Mesodermal cell (in vitro differentiated cells): ENCODE results near the gene JAK1.
"Not testable (repeated sequence)": the region's sequence is repeated elsewhere in the genome, so short reads cannot be mapped to it uniquely, and the experiment has no call there.

ENCODE experiments used
- H3K27ac ChIP-seq: 2 replicates; pipeline ENCODE4 v1.7.0; 2013; ENCODE audit warnings: mild to moderate bottlenecking, low read depth, low read length, moderate library complexity; ENCODE audit not compliant: severe bottlenecking
- H3K36me3 ChIP-seq: 2 replicates; pipeline ENCODE4 v1.7.1; 2013; ENCODE audit warnings: mild to moderate bottlenecking, low read length, moderate library complexity; ENCODE audit not compliant: control insufficient read depth, insufficient read depth
- H3K4me1 ChIP-seq: one replicate; pipeline ENCODE4 v1.7.1; 2013; ENCODE audit warnings: mild to moderate bottlenecking, low read length; ENCODE audit not compliant: insufficient read depth, control insufficient read depth, poor library complexity, severe bottlenecking
- H3K4me3 ChIP-seq: 2 replicates; pipeline ENCODE4 v1.7.0; 2013; ENCODE audit warnings: low read length, control low read depth, mild to moderate bottlenecking; ENCODE audit not compliant: insufficient read depth, poor library complexity, severe bottlenecking; ENCODE audit errors: extremely low read depth
- H3K9me3 ChIP-seq: 2 replicates; pipeline ENCODE4 v1.7.1; 2013; ENCODE audit warnings: mild to moderate bottlenecking, low read length, moderate library complexity; ENCODE audit not compliant: control insufficient read depth
- WGBS, 2 experiments: methylation state at CpG; one replicate each; pipeline ENCODE4 v1.1.5; 2013; ENCODE audit warnings: missing lambda C conversion rate in 2 of 2; ENCODE audit not compliant: insufficient coverage in 2 of 2; 5-methylcytosine and 5-hydroxymethylcytosine counted together

Gene JAK1

GRCh38 chr1:64919120-64919519, 47.2 kb downstream of the JAK1 start:
- not testable (repeated sequence) for H3K27ac ChIP-seq, H3K9me3 ChIP-seq, H3K4me3 ChIP-seq, H3K36me3 ChIP-seq
- WGBS, 2 experiments, result 96% methylated on average over 3 of the region's 7 CpGs; no CpG with 5 or more reads in 1 of the 2 experiments
- peaks cover 32% of the 10 kb centered on the region for H3K4me1 ChIP-seq

GRCh38 chr1:64917907-64918306, 48.4 kb downstream of the JAK1 start:
- no peaks in the 10 kb centered on the region for H3K36me3 ChIP-seq
- no peak overlapping the region for H3K4me3 ChIP-seq
- peak overlapping the region; percentile 65 for H3K27ac ChIP-seq
- H3K9me3 ChIP-seq, result no peaks in the 10 kb centered on the region
- H3K4me1 ChIP-seq, result peaks cover 34% of the 10 kb centered on the region

- H3K4me1 ChIP-seq, result peaks cover 34% of the 10 kb centered on the region
- no peak overlapping the region for H3K4me3 ChIP-seq
- H3K9me3 ChIP-seq, result no peaks in the 10 kb centered on the region
- peak overlapping the region; percentile 65 for H3K27ac ChIP-seq
- H3K36me3 ChIP-seq, result no peaks in the 10 kb centered on the region
- WGBS, 2 experiments, result 69 to 71% methylated on average over 2 to 3 of the region's 3 CpGs
These were observed 49.0 kb downstream of the JAK1 start for GRCh38 chr1:64917328-64917861.

- Histone ChIP-seq H3K4me3 (no peak overlapping the region), H3K36me3 (no peaks in the 10 kb centered on the region), H3K27ac (no peak overlapping the region), H3K4me1 (peaks cover 34% of the 10 kb centered on the region), H3K9me3 (no peaks in the 10 kb centered on the region)
- WGBS, 2 experiments, result 66 to 87% methylated on average over 5 to 6 of the region's 9 CpGs
These were observed 50.7 kb downstream of the JAK1 start for GRCh38 chr1:64915381-64916274.

GRCh38 chr1:64913361-64914015, 52.9 kb downstream of the JAK1 start:
- 80 to 91% methylated on average over 1 of the region's 3 CpGs for WGBS, 2 experiments
- peaks cover 34% of the 10 kb centered on the region for H3K4me1 ChIP-seq

GRCh38 chr1:64912191-64912590, 54.2 kb downstream of the JAK1 start:
- H3K9me3 ChIP-seq, result no peaks in the 10 kb centered on the region
- WGBS, 2 experiments, result 90 to 91% methylated on average over 2 of the region's 2 CpGs
- H3K4me1 ChIP-seq, result peaks cover 21% of the 10 kb centered on the region
- H3K27ac ChIP-seq, result no peak overlapping the region
- H3K4me3 ChIP-seq, result no peak overlapping the region
- no peaks in the 10 kb centered on the region for H3K36me3 ChIP-seq

More at GRCh38 chr1:64913361-64914015, 52.9 kb downstream of the JAK1 start:
- H3K4me3 ChIP-seq, result no peak overlapping the region
- no peaks in the 10 kb centered on the region for H3K36me3 ChIP-seq
- no peak overlapping the region for H3K27ac ChIP-seq
- H3K9me3 ChIP-seq, result no peaks in the 10 kb centered on the region

- Histone ChIP-seq H3K27ac (no peak overlapping the region), H3K9me3 (no peaks in the 10 kb centered on the region), H3K4me1 (peaks cover 14% of the 10 kb centered on the region), H3K4me3 (no peak overlapping the region), H3K36me3 (no peaks in the 10 kb centered on the region)
- 67 to 80% methylated on average over 1 of the region's 3 CpGs for WGBS, 2 experiments
These were observed 55.0 kb downstream of the JAK1 start for GRCh38 chr1:64911326-64911725.

- Histone ChIP-seq H3K36me3 (no peaks in the 10 kb centered on the region), H3K27ac (no peak overlapping the region), H3K4me3 (no peak overlapping the region), H3K9me3 (no peaks in the 10 kb centered on the region), H3K4me1 (peaks cover 2% of the 10 kb centered on the region)
- 90 to 94% methylated on average over 5 to 6 of the region's 7 CpGs for WGBS, 2 experiments
These were observed 57.3 kb downstream of the JAK1 start for GRCh38 chr1:64909031-64909430.

GRCh38 chr1:64908575-64908974, 57.8 kb downstream of the JAK1 start:
- no CpG with 5 or more reads among the region's 1 CpG for WGBS, 2 experiments
- Histone ChIP-seq H3K4me3 (no peak overlapping the region), H3K9me3 (no peaks in the 10 kb centered on the region), H3K4me1 (no peaks in the 10 kb centered on the region), H3K27ac (no peak overlapping the region), H3K36me3 (no peaks in the 10 kb centered on the region)

GRCh38 chr1:64906447-64906846, 59.9 kb downstream of the JAK1 start:
- H3K36me3 ChIP-seq, result no peaks in the 10 kb centered on the region
- WGBS, 2 experiments, result 100% methylated on average over 1 of the region's 3 CpGs; no CpG with 5 or more reads in 1 of the 2 experiments
- H3K27ac ChIP-seq, result no peak overlapping the region
- no peaks in the 10 kb centered on the region for H3K9me3 ChIP-seq
- no peak overlapping the region for H3K4me3 ChIP-seq
- H3K4me1 ChIP-seq, result no peaks in the 10 kb centered on the region
